AG04449 (cell line): ENCODE data around the gene MAP4K4.

Experiments used
- CTCF ChIA-PET: fragments of 350-600 bp; formaldehyde crosslinking; extraction: SDS; loops from one replicate; lab custom pipeline; 2021; ENCODE audit warnings: antibody characterized with exemption; lab: Yijun Ruan, JAX
- POLR2A ChIA-PET: fragments of 400-600, 350-600 bp; formaldehyde crosslinking; extraction: SDS; loops from one replicate; lab custom pipeline; 2020; ENCODE audit warnings: antibody characterized with exemption, inconsistent platforms; lab: Yijun Ruan, JAX
- DNase-seq: peaks from one replicate; pipeline ENCODE4 v3.0.0-alpha.2; 2010; ENCODE audit warnings: low read depth, low spot score
- H3K4me3 ChIP-seq: 2 replicates; pipeline ENCODE4 v1.5.1; 2011; ENCODE audit warnings: low read depth, mild to moderate bottlenecking, control low read depth, low read length
- CTCF ChIP-seq: IDR thresholded peaks from one replicate; pipeline ENCODE4 v1.5.1; 2011; ENCODE audit warnings: mild to moderate bottlenecking, moderate library complexity, low read length, control low read depth, inconsistent platforms; ENCODE audit not compliant: insufficient read depth; ENCODE audit errors: missing control alignments

Gene MAP4K4

GRCh38 chr2:101714118-101714517, 16.6 kb downstream of the MAP4K4 start:
- no peak overlapping the region for H3K4me3 ChIP-seq
- TF ChIP-seq CTCF, result no peak
- ChIA-PET CTCF (no interaction called here), POLR2A (no interaction called here)
- DNase-seq, result no peak

DNA sequence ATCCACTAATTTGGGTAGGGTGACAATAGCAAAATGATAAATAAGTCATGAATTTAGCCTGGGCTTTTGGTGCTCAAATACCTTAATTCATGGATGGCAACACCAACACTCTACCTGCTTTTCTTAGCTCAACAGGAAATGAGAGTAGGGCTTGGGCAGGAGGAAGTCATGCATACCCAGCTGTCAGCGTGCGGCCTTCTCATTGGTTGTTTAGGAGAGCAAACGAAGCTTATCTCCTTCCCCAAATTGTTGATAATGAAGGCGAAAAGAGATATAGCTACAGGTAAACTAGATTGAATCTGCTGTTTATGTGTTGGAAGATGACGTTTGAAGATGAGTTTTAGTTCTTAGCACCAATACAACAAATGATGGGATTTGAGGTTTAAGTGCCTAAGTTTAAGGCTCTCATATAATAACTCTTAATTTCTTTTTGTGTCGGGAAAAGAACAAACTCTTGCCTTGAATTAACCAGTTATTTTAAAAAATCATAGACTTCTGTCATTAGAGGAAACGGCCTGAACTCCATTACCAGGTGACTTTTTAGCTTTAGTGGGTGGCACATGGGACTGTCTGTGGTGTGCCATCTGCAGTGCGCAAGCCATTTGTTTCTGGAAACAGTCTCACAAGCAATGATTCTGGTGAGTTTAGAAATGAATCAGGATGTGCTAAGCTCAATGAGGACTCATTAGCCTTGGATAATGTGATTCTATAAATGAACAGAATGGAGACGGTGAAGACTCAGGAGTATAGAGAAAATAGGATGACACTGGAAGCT, 19.8 kb downstream of the MAP4K4 start:
- no peak for DNase-seq
- ChIA-PET POLR2A (interaction anchor here (1.4 kb wide), 1 partner anchor 20 kb away, joined by 3 read pairs; no protein-coding TSS in a partner anchor), CTCF (interaction anchor here (1.0 to 1.9 kb wide), 8 partner anchors 10 to 114 kb away, joined by 3 to 5 read pairs (median 4); no protein-coding TSS in a partner anchor)
- TF ChIP-seq CTCF, result no peak
- no peak overlapping the region for H3K4me3 ChIP-seq

GRCh38 chr2:101718479-101718878, 21.0 kb downstream of the MAP4K4 start:
- ChIA-PET POLR2A (no interaction called here), CTCF (interaction anchor here (1.0 to 2.7 kb wide), 4 partner anchors 8 to 114 kb away, joined by 3 to 10 read pairs (median 4); no protein-coding TSS in a partner anchor)
- H3K4me3 ChIP-seq, result no peak overlapping the region
- TF ChIP-seq CTCF, result no peak
- no peak for DNase-seq

- H3K4me3 ChIP-seq, result no peak overlapping the region
- DNase-seq, result no peak
- POLR2A ChIA-PET, result interaction anchor here (1.2 kb wide), 1 partner anchor 19 kb away, joined by 3 read pairs; no protein-coding TSS in a partner anchor
- CTCF ChIA-PET, result interaction anchor here (1.0 to 2.7 kb wide), 4 partner anchors 9 to 300 kb away, joined by 3 to 10 read pairs (median 4); no protein-coding TSS in a partner anchor
- no peak for TF ChIP-seq CTCF
Observed at GRCh38 chr2:101718993-101719571, 21.6 kb downstream of the MAP4K4 start.

DNA sequence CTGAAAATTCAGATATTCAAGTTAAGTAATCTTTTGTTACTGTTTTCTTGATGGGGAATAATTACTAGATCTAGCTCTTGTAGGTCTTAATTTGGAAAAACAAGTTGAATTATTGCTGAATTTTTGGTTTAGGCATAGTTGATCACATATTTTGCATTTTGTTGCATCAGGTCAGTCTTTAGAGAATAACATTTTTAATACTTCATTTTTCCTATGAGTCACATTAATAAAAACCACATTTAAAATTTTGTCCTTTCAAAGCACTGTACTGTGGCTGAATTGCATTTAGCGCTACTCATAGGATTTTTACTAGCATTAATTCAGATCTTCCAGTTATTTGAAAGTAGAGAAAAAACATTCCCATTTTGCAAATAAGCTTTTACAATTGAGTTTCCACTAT, 23.2 kb downstream of the MAP4K4 start:
- ChIA-PET CTCF (interaction anchor here (0.8 to 2.7 kb wide), 5 partner anchors 9 to 302 kb away, joined by 3 to 10 read pairs (median 3); no protein-coding TSS in a partner anchor), POLR2A (no interaction called here)
- TF ChIP-seq CTCF, result no peak
- no peak overlapping the region for H3K4me3 ChIP-seq
- DNase-seq, result no peak

GRCh38 chr2:101722864-101723263, 25.4 kb downstream of the MAP4K4 start:
- no peak for DNase-seq
- POLR2A ChIA-PET, result no interaction called here
- TF ChIP-seq CTCF, result no peak
- CTCF ChIA-PET, result no interaction called here
- H3K4me3 ChIP-seq, result no peak overlapping the region
